ENCODE data around the gene MLXIP.

DNA sequence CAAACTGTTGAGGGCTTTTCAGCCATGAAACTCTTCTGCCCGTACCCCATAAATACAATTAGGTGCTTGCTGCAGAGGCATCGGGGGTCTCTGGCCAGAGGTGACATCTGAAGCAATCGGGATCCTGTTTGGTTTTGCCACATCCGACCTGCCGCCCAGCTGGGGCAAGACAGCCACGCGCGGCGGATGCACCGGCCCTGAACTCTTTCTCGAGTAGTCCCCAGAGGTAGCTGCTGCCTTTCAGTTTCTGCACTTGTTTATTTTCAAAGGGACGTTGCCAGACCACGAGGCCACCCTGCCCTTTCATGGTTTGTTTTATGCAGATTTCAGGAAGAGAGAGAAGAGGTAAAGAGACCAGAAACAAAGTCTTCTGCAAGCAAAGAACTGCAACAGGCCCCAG lies 10.6 kb upstream of the MLXIP start:
- TF ChIP-seq, protein P1, sequence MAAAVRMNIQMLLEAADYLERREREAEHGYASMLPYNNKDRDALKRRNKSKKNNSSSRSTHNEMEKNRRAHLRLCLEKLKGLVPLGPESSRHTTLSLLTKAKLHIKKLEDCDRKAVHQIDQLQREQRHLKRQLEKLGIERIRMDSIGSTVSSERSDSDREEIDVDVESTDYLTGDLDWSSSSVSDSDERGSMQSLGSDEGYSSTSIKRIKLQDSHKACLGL (CRISPR knock-in tag; IDR thresholded peaks at IDR 0.05; ENCODE audit: borderline replicate concordance, poor library complexity, severe bottlenecking): no peak
- no peak for TF ChIP-seq EGR1 (conservative IDR thresholded peaks at IDR 0.05)
- no peak for TF ChIP-seq KLF10 (CRISPR knock-in tag; IDR thresholded peaks at IDR 0.05)
- TF ChIP-seq SMAD1 (IDR thresholded peaks at IDR 0.05; ENCODE audit: low read depth, low read length, partially characterized antibody): no peak
- TF ChIP-seq HMGXB4 (CRISPR knock-in tag; IDR thresholded peaks at IDR 0.05): no peak
- no peak for TF ChIP-seq ELF4 (CRISPR knock-in tag; IDR thresholded peaks at IDR 0.05)
- TF ChIP-seq CBX3 (IDR thresholded peaks at IDR 0.05; ENCODE audit: borderline replicate concordance in 1 of 2, low read length in 2 of 2): no peak
- TF ChIP-seq, protein P2, sequence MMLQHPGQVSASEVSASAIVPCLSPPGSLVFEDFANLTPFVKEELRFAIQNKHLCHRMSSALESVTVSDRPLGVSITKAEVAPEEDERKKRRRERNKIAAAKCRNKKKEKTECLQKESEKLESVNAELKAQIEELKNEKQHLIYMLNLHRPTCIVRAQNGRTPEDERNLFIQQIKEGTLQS (IDR thresholded peaks at IDR 0.05): no peak
- TF ChIP-seq, protein P2 (CRISPR knock-in tag; conservative IDR thresholded peaks at IDR 0.05): no peak

Measured in K562 (cell line).